Right renal cortex interstitium (tissue), 3 donors: ENCODE measurements around the gene CEP63. TPM values are rescaled to one million over a fixed set of nuclear protein-coding genes. Genes with fewer than 3 reads are reported as not detected.
"Not testable (repeated sequence)": the region's sequence is repeated elsewhere in the genome, so short reads cannot be mapped to it uniquely, and the experiment has no call there.

Source experiments
- DNase-seq, 3 donors: peaks; one replicate each; pipeline ENCODE4 v3.0.0-alpha.2; 2013; ENCODE audit warnings: low read depth in 3 of 3, low spot score in 2 of 3
- polyA plus RNA-seq, 3 donors: library from polyadenylated mRNA; unstranded; fragments of 120-200 nt; gene quantifications; one replicate each; pipeline ENCODE4 v1.2.1, GENCODE V29; 2013; ENCODE audit not compliant: insufficient read length in 3 of 3

CEP63 gene
- polyA plus RNA-seq, 3 donors: 34.2 to 43.4 (median 36.7) TPM

GRCh38 chr3:134567605-134568004 is 81.7 kb downstream of the CEP63 start:
- no peak for DNase-seq

- DNase-seq: no peak
Observed at GRCh38 chr3:134568790-134569189, 82.9 kb downstream of the CEP63 start.

GRCh38 chr3:134569899-134570298 is 84.0 kb downstream of the CEP63 start:
- DNase-seq: not testable (repeated sequence)

- DNase-seq: no peak
Observed at GRCh38 chr3:134576426-134576825, 90.6 kb downstream of the CEP63 start.

- no peak for DNase-seq
Observed at GRCh38 chr3:134576831-134577230, 91.0 kb downstream of the CEP63 start.

- DNase-seq: no peak
Observed at GRCh38 chr3:134579141-134579665, 93.3 kb downstream of the CEP63 start.

GRCh38 chr3:134590766-134591165 is 104.9 kb downstream of the CEP63 start:
- no peak for DNase-seq

- no peak for DNase-seq
Observed at GRCh38 chr3:134592806-134593205, 106.9 kb downstream of the CEP63 start.

GRCh38 chr3:134594331-134594741 is 108.5 kb downstream of the CEP63 start:
- no peak for DNase-seq

GRCh38 chr3:134594986-134595385 is 109.1 kb downstream of the CEP63 start:
- not testable (repeated sequence) for DNase-seq

GRCh38 chr3:134597390-134597970 is 111.6 kb downstream of the CEP63 start:
- no peak for DNase-seq

- DNase-seq: no peak
Observed at GRCh38 chr3:134598763-134599545, 113.1 kb downstream of the CEP63 start.

- DNase-seq: no peak
Observed at GRCh38 chr3:134600206-134600605, 114.3 kb downstream of the CEP63 start.

GRCh38 chr3:134600685-134601463 is 115.0 kb downstream of the CEP63 start:
- peak in 2 of 3 donors; percentile 52 to 61 for DNase-seq

GRCh38 chr3:134601539-134602439 is 115.9 kb downstream of the CEP63 start:
- peak; percentile 40 to 61 (median 58) for DNase-seq

- DNase-seq: no peak
Observed at GRCh38 chr3:134602440-134602814, 116.6 kb downstream of the CEP63 start.

GRCh38 chr3:134603480-134603879 is 117.6 kb downstream of the CEP63 start:
- DNase-seq: no peak

GRCh38 chr3:134603956-134604355 is 118.1 kb downstream of the CEP63 start:
- no peak for DNase-seq

GRCh38 chr3:134605556-134605955 is 119.7 kb downstream of the CEP63 start:
- no peak for DNase-seq
